Measurements from ENCODE around the gene CYBC1. TPM values are rescaled to one million over a fixed set of nuclear protein-coding genes. Genes with fewer than 3 reads are reported as not detected.

Gene CYBC1
- polyA plus RNA-seq, 3 donors, result 160 to 225 (median 217) TPM

DNA sequence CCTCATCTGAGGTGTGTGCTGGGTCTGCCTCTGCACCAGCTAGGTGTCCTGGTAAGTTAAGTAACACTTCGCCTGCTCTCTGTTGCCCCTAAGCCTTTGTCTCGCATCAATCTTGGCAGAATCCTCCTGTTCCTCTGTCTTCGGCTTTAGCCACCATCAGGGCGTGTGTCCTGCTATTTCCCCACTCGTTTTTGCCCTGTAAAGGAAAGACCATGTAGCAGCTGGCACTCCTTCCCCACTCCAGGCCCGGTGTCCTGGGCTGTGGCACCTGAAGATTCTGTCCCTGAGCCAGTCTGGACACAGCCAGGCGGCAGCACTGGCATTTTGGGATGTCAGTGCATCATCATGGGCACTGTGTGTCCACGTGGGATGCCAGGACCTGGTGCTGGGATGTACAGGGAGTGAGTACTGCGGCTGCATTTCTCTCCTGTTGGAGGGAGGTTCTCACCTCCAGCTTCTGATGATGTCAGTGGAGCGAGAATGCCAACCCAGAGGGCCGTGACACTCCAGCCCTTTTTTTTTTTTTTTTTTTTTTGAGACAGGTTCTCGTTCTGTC, 42.8 kb upstream of the CYBC1 start:
- Mint-ChIP-seq H3K9me3 (no peaks in the 10 kb centered on the region), H3K27me3 (ENCODE audit: low read depth in 3 of 3) (peaks cover 0 to 7% (median 0%) of the 10 kb centered on the region in 3 donors), H3K27ac (no peak overlapping the region), H3K4me1 (peaks cover 23% of the 10 kb centered on the region), H3K36me3 (peaks cover 12 to 13% of the 10 kb centered on the region in 2 donors), H3K4me3 (no peak overlapping the region)
- H3K36me3 ChIP-seq (replicated peaks in 1 of 2; ENCODE audit: control insufficient read depth in 1 of 2, insufficient read depth in 2 of 2, low read length in 2 of 2), result peaks cover 5 to 13% of the 10 kb centered on the region in 2 donors
- no peak overlapping the region for H3K9ac ChIP-seq (ENCODE audit: insufficient read depth, low read length, poor library complexity, severe bottlenecking)
- DNase-seq, result no peak
- H3K4me1 ChIP-seq (ENCODE audit: control insufficient read depth in 1 of 2, insufficient read depth in 2 of 2, low read length in 2 of 2), result peaks cover 15 to 19% of the 10 kb centered on the region in 2 donors
- no peak overlapping the region for H3K4me2 ChIP-seq (replicated peaks; ENCODE audit: extremely low read depth, low read length, poor library complexity, severe bottlenecking)
- no peaks in the 10 kb centered on the region for H4K20me1 ChIP-seq (ENCODE audit: insufficient read depth, low read length)
- no peak overlapping the region for H2AFZ ChIP-seq (ENCODE audit: insufficient read depth, low read depth, low read length, poor library complexity, severe bottlenecking)
- H3K27me3 ChIP-seq (ENCODE audit: control insufficient read depth in 2 of 2, insufficient read depth in 2 of 2, low read length in 2 of 2), result no peaks in the 10 kb centered on the region
- H3K27ac ChIP-seq (ENCODE audit: low read depth in 1 of 2, low read length in 2 of 2), result no peak overlapping the region
- TF ChIP-seq, protein P1, sequence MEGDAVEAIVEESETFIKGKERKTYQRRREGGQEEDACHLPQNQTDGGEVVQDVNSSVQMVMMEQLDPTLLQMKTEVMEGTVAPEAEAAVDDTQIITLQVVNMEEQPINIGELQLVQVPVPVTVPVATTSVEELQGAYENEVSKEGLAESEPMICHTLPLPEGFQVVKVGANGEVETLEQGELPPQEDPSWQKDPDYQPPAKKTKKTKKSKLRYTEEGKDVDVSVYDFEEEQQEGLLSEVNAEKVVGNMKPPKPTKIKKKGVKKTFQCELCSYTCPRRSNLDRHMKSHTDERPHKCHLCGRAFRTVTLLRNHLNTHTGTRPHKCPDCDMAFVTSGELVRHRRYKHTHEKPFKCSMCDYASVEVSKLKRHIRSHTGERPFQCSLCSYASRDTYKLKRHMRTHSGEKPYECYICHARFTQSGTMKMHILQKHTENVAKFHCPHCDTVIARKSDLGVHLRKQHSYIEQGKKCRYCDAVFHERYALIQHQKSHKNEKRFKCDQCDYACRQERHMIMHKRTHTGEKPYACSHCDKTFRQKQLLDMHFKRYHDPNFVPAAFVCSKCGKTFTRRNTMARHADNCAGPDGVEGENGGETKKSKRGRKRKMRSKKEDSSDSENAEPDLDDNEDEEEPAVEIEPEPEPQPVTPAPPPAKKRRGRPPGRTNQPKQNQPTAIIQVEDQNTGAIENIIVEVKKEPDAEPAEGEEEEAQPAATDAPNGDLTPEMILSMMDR (IDR thresholded peaks at IDR 0.05), result no peak
- WGBS (ENCODE audit: insufficient coverage), result 94% methylated on average over 8 of the region's 12 CpGs
- H3K4me3 ChIP-seq (replicated peaks in 1 of 3; ENCODE audit: low read depth in 2 of 3, low read length in 3 of 3), result no peak overlapping the region
- H3K79me2 ChIP-seq (ENCODE audit: insufficient read depth, low read length), result no peaks in the 10 kb centered on the region
- intact Hi-C loops (cut with micrococcal nuclease), result loop anchor here in 1 of 2 donors (10.0 kb wide), 1 partner anchor 61 kb away; no protein-coding TSS in a partner anchor
- no peaks in the 10 kb centered on the region for H3K9me3 ChIP-seq (replicated peaks in 1 of 2; ENCODE audit: control insufficient read depth in 1 of 2, insufficient read depth in 1 of 2, low read length in 2 of 2)

DNA sequence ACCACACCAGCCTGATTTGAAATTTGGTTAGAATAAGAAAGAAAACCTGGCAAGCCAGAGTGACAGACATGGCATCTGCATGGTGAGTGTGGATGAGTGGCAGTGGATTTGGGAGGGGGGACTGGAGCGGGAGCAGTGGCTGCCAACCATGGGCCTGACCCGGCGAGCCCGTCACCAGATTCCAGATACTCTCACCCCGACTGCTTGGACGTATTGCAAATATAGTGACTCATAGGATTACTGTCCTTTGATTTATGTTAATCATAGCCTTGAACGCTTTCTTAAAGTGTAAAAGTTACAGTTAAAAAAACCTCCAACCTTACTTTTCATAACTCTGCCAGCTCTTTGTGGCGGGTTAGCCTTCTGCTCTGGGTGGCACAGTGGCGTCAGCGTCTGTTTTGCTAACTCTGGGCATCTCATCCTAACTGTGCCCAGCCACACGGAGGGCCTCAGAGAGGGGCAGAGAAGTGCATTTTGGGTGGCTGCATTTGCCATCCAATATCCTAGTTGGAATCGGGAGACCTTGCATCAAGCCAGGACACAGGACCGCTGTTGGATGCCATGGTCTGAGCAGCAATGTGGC, 42.2 kb upstream of the CYBC1 start:
- WGBS (ENCODE audit: insufficient coverage), result 95% methylated on average over 6 of the region's 13 CpGs
- intact Hi-C loops (cut with micrococcal nuclease), result loop anchor here in 1 of 2 donors (10.0 kb wide), 1 partner anchor 62 kb away; no protein-coding TSS in a partner anchor
- H3K9me3 ChIP-seq (replicated peaks in 1 of 2; ENCODE audit: control insufficient read depth in 1 of 2, insufficient read depth in 1 of 2, low read length in 2 of 2), result no peaks in the 10 kb centered on the region
- H3K9me3 Mint-ChIP-seq, result no peaks in the 10 kb centered on the region
- H3K36me3 ChIP-seq (replicated peaks in 1 of 2; ENCODE audit: control insufficient read depth in 1 of 2, insufficient read depth in 2 of 2, low read length in 2 of 2), result peaks cover 10 to 19% of the 10 kb centered on the region in 2 donors
- H3K4me3 Mint-ChIP-seq, result no peak overlapping the region
- DNase-seq, result no peak
- H3K9ac ChIP-seq (ENCODE audit: insufficient read depth, low read length, poor library complexity, severe bottlenecking), result no peak overlapping the region
- H3K4me1 Mint-ChIP-seq, result peaks cover 18% of the 10 kb centered on the region
- H3K27me3 Mint-ChIP-seq (ENCODE audit: low read depth in 3 of 3), result peaks cover 0 to 4% (median 0%) of the 10 kb centered on the region in 3 donors
- TF ChIP-seq, protein P1 (IDR thresholded peaks at IDR 0.05), result no peak
- peaks cover 10 to 13% of the 10 kb centered on the region in 2 donors for H3K4me1 ChIP-seq (ENCODE audit: control insufficient read depth in 1 of 2, insufficient read depth in 2 of 2, low read length in 2 of 2)
- H3K27me3 ChIP-seq (ENCODE audit: control insufficient read depth in 2 of 2, insufficient read depth in 2 of 2, low read length in 2 of 2), result no peaks in the 10 kb centered on the region
- peak overlapping the region in 1 of 7 donors; percentile 54 for H3K27ac Mint-ChIP-seq
- peaks cover 16 to 18% of the 10 kb centered on the region in 2 donors for H3K36me3 Mint-ChIP-seq
- no peak overlapping the region for H2AFZ ChIP-seq (ENCODE audit: insufficient read depth, low read depth, low read length, poor library complexity, severe bottlenecking)
- no peaks in the 10 kb centered on the region for H3K79me2 ChIP-seq (ENCODE audit: insufficient read depth, low read length)
- H4K20me1 ChIP-seq (ENCODE audit: insufficient read depth, low read length), result no peaks in the 10 kb centered on the region
- no peak overlapping the region for H3K4me3 ChIP-seq (replicated peaks in 1 of 3; ENCODE audit: low read depth in 2 of 3, low read length in 3 of 3)
- no peak overlapping the region for H3K4me2 ChIP-seq (replicated peaks; ENCODE audit: extremely low read depth, low read length, poor library complexity, severe bottlenecking)
- H3K27ac ChIP-seq (ENCODE audit: low read depth in 1 of 2, low read length in 2 of 2), result no peak overlapping the region
